Measurements from ENCODE around the gene INTS7. TPM values are rescaled to one million over a fixed set of nuclear protein-coding genes. Genes with fewer than 3 reads are reported as not detected.

The INTS7 gene
- total RNA-seq, 2 donors from 2014 or later, result 4.7 to 16.9 TPM

- TF ChIP-seq CTCF (IDR thresholded peaks at IDR 0.05), result no peak
- Histone ChIP-seq H3K27ac (no peak overlapping the region), H3K4me3 (no peak overlapping the region), H3K4me1 (ENCODE audit: control insufficient read depth in 1 of 2, low read depth in 2 of 2) (no peaks in the 10 kb centered on the region), H3K9me3 (no peaks in the 10 kb centered on the region), H3K27me3 (replicated peaks; ENCODE audit: insufficient read depth) (no peaks in the 10 kb centered on the region), H3K36me3 (no peaks in the 10 kb centered on the region)
- no peak for DNase-seq (ENCODE audit: low spot score)
- no peak for ATAC-seq (ENCODE audit: insufficient number of reproducible peaks, low FRiP score, low read depth)
Measured at GRCh38 chr1:212044851-212045250, 9.5 kb upstream of the INTS7 start.

- H3K36me3 ChIP-seq, result no peaks in the 10 kb centered on the region
Measured at GRCh38 chr1:212042436-212042835, 7.1 kb upstream of the INTS7 start.

GRCh38 chr1:212040629-212041412 lies 5.5 kb upstream of the INTS7 start:
- no peaks in the 10 kb centered on the region for H3K36me3 ChIP-seq
- H3K9me3 ChIP-seq, result no peaks in the 10 kb centered on the region
- peaks cover 3 to 6% of the 10 kb centered on the region in 2 donors for H3K4me1 ChIP-seq (ENCODE audit: control insufficient read depth in 1 of 2, low read depth in 2 of 2)
- no peak for DNase-seq (ENCODE audit: low spot score)
- no peak for TF ChIP-seq CTCF (IDR thresholded peaks at IDR 0.05)
- no peak for ATAC-seq (ENCODE audit: insufficient number of reproducible peaks, low FRiP score, low read depth)
- no peak overlapping the region for H3K4me3 ChIP-seq
- H3K27me3 ChIP-seq (replicated peaks; ENCODE audit: insufficient read depth), result no peaks in the 10 kb centered on the region
- no peak overlapping the region for H3K27ac ChIP-seq

More at GRCh38 chr1:212042436-212042835, 7.1 kb upstream of the INTS7 start:
- no peaks in the 10 kb centered on the region for H3K4me1 ChIP-seq (ENCODE audit: control insufficient read depth in 1 of 2, low read depth in 2 of 2)
- no peak overlapping the region for H3K4me3 ChIP-seq
- no peaks in the 10 kb centered on the region for H3K27me3 ChIP-seq (replicated peaks; ENCODE audit: insufficient read depth)
- TF ChIP-seq CTCF (IDR thresholded peaks at IDR 0.05), result no peak
- ATAC-seq (ENCODE audit: insufficient number of reproducible peaks, low FRiP score, low read depth) (no peak), DNase-seq (ENCODE audit: low spot score) (no peak)
- H3K9me3 ChIP-seq, result no peaks in the 10 kb centered on the region
- H3K27ac ChIP-seq, result no peak overlapping the region

GRCh38 chr1:212039622-212040021 lies 4.3 kb upstream of the INTS7 start:
- DNase-seq (ENCODE audit: low spot score) (no peak), ATAC-seq (ENCODE audit: insufficient number of reproducible peaks, low FRiP score, low read depth) (no peak)
- Histone ChIP-seq H3K4me3 (no peak overlapping the region), H3K36me3 (no peaks in the 10 kb centered on the region), H3K27me3 (replicated peaks; ENCODE audit: insufficient read depth) (no peaks in the 10 kb centered on the region), H3K27ac (no peak overlapping the region), H3K4me1 (ENCODE audit: control insufficient read depth in 1 of 2, low read depth in 2 of 2) (peaks cover 3 to 8% of the 10 kb centered on the region in 2 donors), H3K9me3 (no peaks in the 10 kb centered on the region)
- TF ChIP-seq CTCF (IDR thresholded peaks at IDR 0.05), result no peak

- Histone ChIP-seq H3K4me3 (no peak overlapping the region), H3K27me3 (replicated peaks; ENCODE audit: insufficient read depth) (no peaks in the 10 kb centered on the region), H3K36me3 (no peaks in the 10 kb centered on the region), H3K9me3 (no peaks in the 10 kb centered on the region), H3K27ac (no peak overlapping the region), H3K4me1 (ENCODE audit: control insufficient read depth in 1 of 2, low read depth in 2 of 2) (peaks cover 3 to 20% of the 10 kb centered on the region in 2 donors)
- no peak for TF ChIP-seq CTCF (IDR thresholded peaks at IDR 0.05)
- no peak for ATAC-seq (ENCODE audit: insufficient number of reproducible peaks, low FRiP score, low read depth)
- no peak for DNase-seq (ENCODE audit: low spot score)
Measured at GRCh38 chr1:212037900-212038299, 2.5 kb upstream of the INTS7 start.
